Endothelial cell of umbilical vein (primary cell): ENCODE measurements around the gene STXBP5L. TPM values are rescaled to one million over a fixed set of nuclear protein-coding genes. Genes with fewer than 3 reads are reported as not detected.
"Not testable (repeated sequence)": the region's sequence is repeated elsewhere in the genome, so short reads cannot be mapped to it uniquely, and the experiment has no call there.

Source experiments
- BruUV-seq: library from RNA; stranded (reverse); fragments of 400-500 nt; replicated peaks from 2 replicates; lab custom pipeline; 2021; lab: Mats Ljungman, UMichigan
- CTCF ChIA-PET: fragments of 300-600, 350-600 bp; sonication (Branson Sonifier 250); formaldehyde crosslinking; loops from one replicate; lab custom pipeline; 2021; ENCODE audit warnings: antibody characterized with exemption, inconsistent platforms; lab: Charles Lee
- POLR2A ChIA-PET: fragments of 300-600, 350-600 bp; sonication (Branson Sonifier 250); formaldehyde crosslinking; loops from one replicate; lab custom pipeline; 2021; ENCODE audit warnings: antibody characterized with exemption, inconsistent platforms; lab: Charles Lee
- DNase-seq: peaks from one replicate; pipeline ENCODE4 v3.0.0-alpha.2; 2011; ENCODE audit warnings: low read depth, low spot score
- FAIRE-seq: peaks from 2 replicates; lab custom pipeline; 2011; peaks lifted over from hg19 to GRCh38; lab: Jason Lieb, UNC
- H2AFZ ChIP-seq: 2 replicates; pipeline ENCODE4 v1.6.0; 2012; ENCODE audit warnings: low read depth, low read length, control low read depth, inconsistent platforms
- H3K27ac ChIP-seq: 2 replicates; pipeline ENCODE4 v1.5.1; 2011; ENCODE audit warnings: low read depth, mild to moderate bottlenecking, control low read depth, low read length, moderate library complexity; ENCODE audit not compliant: insufficient read depth
- H3K27me3 ChIP-seq, 2 experiments: 2 replicates each; pipeline versions ENCODE4 v1.6.0 to v1.6.1; 2011; ENCODE audit warnings: low read length in 2 of 2, mixed read lengths in 1 of 2; ENCODE audit not compliant: control insufficient read depth in 2 of 2, insufficient read depth in 2 of 2
- H3K36me3 ChIP-seq, 2 experiments: 2 replicates in 1 of 2; 3 replicates in 1 of 2; pipeline ENCODE4 v1.5.1; 2011; ENCODE audit warnings: low read length in 2 of 2, mild to moderate bottlenecking in 1 of 2, moderate library complexity in 1 of 2; ENCODE audit not compliant: control insufficient read depth in 2 of 2, insufficient read depth in 2 of 2; ENCODE audit errors: extremely low read depth in 1 of 2
- H3K4me1 ChIP-seq: 3 replicates; pipeline ENCODE4 v1.5.1; 2011; ENCODE audit warnings: mild to moderate bottlenecking, low read length; ENCODE audit not compliant: control insufficient read depth, insufficient read depth; ENCODE audit errors: extremely low read depth
- H3K4me2 ChIP-seq: 2 replicates; pipeline ENCODE4 v1.6.1; 2011; ENCODE audit warnings: low read length, control low read depth, mixed read lengths; ENCODE audit not compliant: insufficient read depth
- H3K4me3 ChIP-seq, 3 experiments: fragments of 200-600 bp in 1 of 3; sonication (generic), shearing (Covaris generic) in 1 of 3; replicated peaks in 1 of 3; 2 replicates each; pipeline ENCODE4 v1.5.1; 2011 to 2016; ENCODE audit warnings: control low read depth in 3 of 3, low read length in 3 of 3, mild to moderate bottlenecking in 2 of 3, inconsistent platforms in 1 of 3, low read depth in 1 of 3, moderate library complexity in 1 of 3; ENCODE audit not compliant: insufficient read depth in 1 of 3
- H3K79me2 ChIP-seq: 2 replicates; pipeline ENCODE4 v1.6.0; 2012; ENCODE audit warnings: low read length, inconsistent platforms; ENCODE audit not compliant: control insufficient read depth, insufficient read depth
- H3K9ac ChIP-seq: replicated peaks from 2 replicates; pipeline ENCODE3; 2011; ENCODE audit warnings: low read length, control low read depth; ENCODE audit not compliant: insufficient read depth; ENCODE audit errors: extremely low read depth
- H3K9me1 ChIP-seq: replicated peaks from 3 replicates; pipeline ENCODE4 v1.6.0; 2011; ENCODE audit warnings: mild to moderate bottlenecking, low read length; ENCODE audit not compliant: control insufficient read depth, insufficient read depth; ENCODE audit errors: extremely low read depth
- H3K9me3 ChIP-seq: replicated peaks from 2 replicates; pipeline ENCODE4 v1.5.1; 2012; ENCODE audit warnings: low read length, inconsistent platforms; ENCODE audit not compliant: control insufficient read depth, insufficient read depth
- H4K20me1 ChIP-seq: replicated peaks from 2 replicates; pipeline ENCODE3; 2011; ENCODE audit warnings: mild to moderate bottlenecking, low read length; ENCODE audit not compliant: control insufficient read depth, insufficient read depth; ENCODE audit errors: extremely low read depth
- CTCF ChIP-seq, 2 donors: IDR thresholded peaks; 1 replicate in 1 of 2; 2 replicates in 1 of 2; pipeline ENCODE4 v1.5.1; 2011; ENCODE audit warnings: low read length in 2 of 2, mild to moderate bottlenecking in 2 of 2, moderate library complexity in 2 of 2, control low read depth in 1 of 2, inconsistent platforms in 1 of 2, low read depth in 1 of 2; ENCODE audit not compliant: insufficient read depth in 1 of 2; ENCODE audit errors: extremely low read depth in 1 of 2
- EZH2 ChIP-seq: IDR thresholded peaks from 2 replicates; pipeline ENCODE4 v1.6.1; 2012; ENCODE audit warnings: borderline replicate concordance, low read depth, mild to moderate bottlenecking, moderate library complexity, low read length, inconsistent platforms; ENCODE audit not compliant: severe bottlenecking
- FOS ChIP-seq: IDR thresholded peaks from 2 replicates; pipeline ENCODE4 v1.6.1; 2011; ENCODE audit warnings: mild to moderate bottlenecking, low read length, moderate library complexity, borderline replicate concordance; ENCODE audit not compliant: insufficient read depth
- GATA2 ChIP-seq: IDR thresholded peaks from 2 replicates; pipeline ENCODE4 v1.7.0; 2011; ENCODE audit warnings: low read depth, mild to moderate bottlenecking, moderate library complexity, mixed read lengths, low read length; ENCODE audit not compliant: insufficient read length, insufficient read depth
- JUN ChIP-seq: IDR thresholded peaks from 2 replicates; pipeline ENCODE4 v1.6.1; 2011; ENCODE audit warnings: borderline replicate concordance, low read depth; ENCODE audit not compliant: insufficient read length, insufficient read depth
- MAX ChIP-seq: IDR thresholded peaks from 2 replicates; pipeline ENCODE4 v1.6.1; 2011; ENCODE audit not compliant: insufficient read depth, insufficient read length
- MYC ChIP-seq: IDR thresholded peaks from one replicate; pipeline ENCODE4 v1.6.1; 2011; ENCODE audit warnings: mild to moderate bottlenecking, low read depth, low read length
- POLR2A ChIP-seq: IDR thresholded peaks from 2 replicates; pipeline ENCODE4 v1.6.1; 2012; ENCODE audit warnings: low read depth, mild to moderate bottlenecking, control low read depth, low read length
- POLR2AphosphoS5 ChIP-seq: IDR thresholded peaks from 2 replicates; pipeline ENCODE4 v1.6.1; 2012; ENCODE audit warnings: low read depth, mild to moderate bottlenecking, control low read depth, low read length, moderate library complexity; ENCODE audit not compliant: insufficient read depth
- dilution Hi-C: fragments of 300-500 bp; cut with MboI; formaldehyde crosslinking; loops from one replicate; pipeline ENCODE4 v1.15.0; 2019; ENCODE audit warnings: low sequenced_read_pairs; ENCODE audit not compliant: extremely low pct_ligation_motif_present
- intact Hi-C: fragments of 100-400 bp; cut with micrococcal nuclease; formaldehyde crosslinking; loops from one replicate; pipeline ENCODE4 v1.10.0; 2022
- polyA plus RNA-seq, 4 experiments: library from polyadenylated mRNA; depleted of rRNA in 3 of 4; stranded (reverse) in 3 of 4; unstranded in 1 of 4; fragments of >200 nt; gene quantifications; 2 replicates each; pipeline versions ENCODE4 v1.2.1 to v1.2.3, GENCODE V29; 2011 to 2012; ENCODE audit warnings: missing spikeins in 1 of 4
- total RNA-seq: library from RNA; stranded (reverse); gene quantifications from 2 replicates; pipeline ENCODE4 v1.2.3, GENCODE V29; 2021

STXBP5L gene
- total and polyA plus RNA-seq, 2 donors (not counting 3 experiments of a cell fraction or from before 2014, with no cell fraction given): not detected

- CTCF ChIA-PET: interaction anchor here (1.3 to 1.9 kb wide), 2 partner anchors 11 to 32 kb away, joined by 3 to 7 read pairs; no protein-coding TSS in a partner anchor
- Histone ChIP-seq H3K9me3 (no peaks in the 10 kb centered on the region), H3K36me3 (no peaks in the 10 kb centered on the region), H3K9ac (no peak overlapping the region), H3K79me2 (no peaks in the 10 kb centered on the region), H3K9me1 (no peaks in the 10 kb centered on the region), H2AFZ (no peak overlapping the region), H3K4me3 (no peak overlapping the region), H3K27me3 (no peaks in the 10 kb centered on the region), H3K27ac (no peak overlapping the region), H4K20me1 (no peaks in the 10 kb centered on the region), H3K4me1 (no peaks in the 10 kb centered on the region), H3K4me2 (no peak overlapping the region)
- dilution Hi-C loops: no loop called here
- FAIRE-seq (no peak), DNase-seq (no peak)
- intact Hi-C loops: no loop called here
- POLR2A ChIA-PET: no interaction called here
- no TSS peak for BruUV-seq
- no peak for TF ChIP-seq POLR2A
- no peak for TF ChIP-seq FOS
- TF ChIP-seq EZH2: no peak
- no peak for TF ChIP-seq POLR2AphosphoS5
These were observed 315.1 kb downstream of the STXBP5L start for GRCh38 chr3:121223116-121223515.

- no peak overlapping the region for H3K9ac ChIP-seq
- no peaks in the 10 kb centered on the region for H3K9me3 ChIP-seq
- no TSS peak for BruUV-seq
- no peak overlapping the region for H3K27ac ChIP-seq
- no peak for DNase-seq
- H2AFZ ChIP-seq: no peak overlapping the region
- TF ChIP-seq JUN (no peak), EZH2 (no peak), MYC (no peak), FOS (no peak), POLR2AphosphoS5 (no peak), MAX (no peak), GATA2 (no peak), CTCF (IDR thresholded peaks at IDR 0.05; ENCODE audit: extremely low read depth in 1 of 2, insufficient read depth in 1 of 2, low read depth in 1 of 2, low read length in 2 of 2) (no peak), POLR2A (no peak)
- H3K4me1 ChIP-seq: no peaks in the 10 kb centered on the region
- ChIA-PET POLR2A (no interaction called here), CTCF (no interaction called here)
- dilution Hi-C loops (no loop called here), intact Hi-C loops (no loop called here)
- H3K27me3 ChIP-seq: no peaks in the 10 kb centered on the region
- no peak overlapping the region for H3K4me2 ChIP-seq
- no peaks in the 10 kb centered on the region for H3K79me2 ChIP-seq
- no peaks in the 10 kb centered on the region for H3K9me1 ChIP-seq
- H4K20me1 ChIP-seq: no peaks in the 10 kb centered on the region
- no peak overlapping the region for H3K4me3 ChIP-seq
- H3K36me3 ChIP-seq: no peaks in the 10 kb centered on the region
- FAIRE-seq: no peak
These were observed 321.0 kb downstream of the STXBP5L start for GRCh38 chr3:121228971-121229370.

GRCh38 chr3:121230194-121230593 is 322.2 kb downstream of the STXBP5L start:
- POLR2A ChIA-PET, dilution Hi-C loops, H3K9ac ChIP-seq, H3K4me3 ChIP-seq, H3K4me2 ChIP-seq, H3K9me1 ChIP-seq, H3K27me3 ChIP-seq, BruUV-seq, H3K27ac ChIP-seq, intact Hi-C loops, CTCF ChIA-PET, H3K9me3 ChIP-seq, H3K79me2 ChIP-seq, H3K4me1 ChIP-seq, H2AFZ ChIP-seq, H4K20me1 ChIP-seq, FAIRE-seq, H3K36me3 ChIP-seq, DNase-seq: not testable (repeated sequence)
